ENCODE measurements around the gene HSPA12B. TPM values are rescaled to one million over a fixed set of nuclear protein-coding genes. Genes with fewer than 3 reads are reported as not detected.

The HSPA12B gene
- polyA plus RNA-seq, 2 of the 4 experiments (the other 2 are of a cell fraction): 0.37 to 1.2 TPM

GRCh38 chr20:3697588-3698305 lies 34.7 kb upstream of the HSPA12B start:
- ATAC-seq (peak; percentile 32 to 42; a peak in 3 of 6 replicates), DNase-seq (ENCODE audit: low read depth in 1 of 2, low spot score in 1 of 2) (no peak), FAIRE-seq (no peak)
- POLR2A ChIA-PET: no interaction called here
- Histone ChIP-seq H3K27ac (no peak overlapping the region), H3K4me1 (no peaks in the 10 kb centered on the region), H3K4me3 (no peak overlapping the region), H3K4me2 (no peak overlapping the region), H3K9me3 (0 out of 3 replicates have a peak, but pooled peaks cover 2% of the 10 kb centered on the region)
- CTCF ChIA-PET: interaction anchor here (0.7 to 61.5 kb wide), 6 partner anchors 10 to 135 kb away, joined by 4 to 2233 read pairs (median 8); partner anchors contain the start of genes ADAM33, ADISSP, HSPA12B and SIGLEC1
- 49% methylated on average over 18 of the region's 18 CpGs for WGBS (ENCODE audit: missing lambda C conversion rate)
- no peak for TF ChIP-seq ZC3H11A (IDR thresholded peaks at IDR 0.05)
- no peak for TF ChIP-seq JUNB (IDR thresholded peaks at IDR 0.05)
- TF ChIP-seq RFX5 (IDR thresholded peaks at IDR 0.05): no peak
- no peak for TF ChIP-seq HES2 (IDR thresholded peaks at IDR 0.05)
- no peak for TF ChIP-seq HMGXB4 (CRISPR knock-in tag; IDR thresholded peaks at IDR 0.05; ENCODE audit: borderline replicate concordance)
- no peak for TF ChIP-seq NPAS2 (CRISPR knock-in tag; IDR thresholded peaks at IDR 0.05; ENCODE audit: borderline replicate concordance)
- TF ChIP-seq ZNF302 (CRISPR knock-in tag; IDR thresholded peaks at IDR 0.05): no peak
- TF ChIP-seq TP53 (CRISPR knock-in tag; IDR thresholded peaks at IDR 0.05): no peak
- no peak for TF ChIP-seq NFE2L2 (conservative IDR thresholded peaks at IDR 0.05; ENCODE audit: low read length)
- no peak for TF ChIP-seq CBX2 (IDR thresholded peaks at IDR 0.05; ENCODE audit: borderline replicate concordance, low read depth)
- TF ChIP-seq EHMT2 (IDR thresholded peaks at IDR 0.05; ENCODE audit: low read depth): no peak
- TF ChIP-seq PHF8 (IDR thresholded peaks at IDR 0.05; ENCODE audit: borderline replicate concordance, low read depth): no peak
- TF ChIP-seq CHD4 (IDR thresholded peaks at IDR 0.05; ENCODE audit: borderline replicate concordance): no peak
- TF ChIP-seq E2F6 (IDR thresholded peaks at IDR 0.05; ENCODE audit: borderline replicate concordance, low read depth): no peak
- TF ChIP-seq CTCF (IDR thresholded peaks at IDR 0.05): no peak
- no peak for TF ChIP-seq HEYL (CRISPR knock-in tag; IDR thresholded peaks at IDR 0.05)
- no peak for TF ChIP-seq MAZ (IDR thresholded peaks at IDR 0.05; ENCODE audit: borderline replicate concordance, low read depth, low read length)

GRCh38 chr20:3698591-3699001 lies 33.9 kb upstream of the HSPA12B start:
- ChIA-PET POLR2A (no interaction called here), CTCF (interaction anchor here (2.1 to 61.5 kb wide), 3 partner anchors 11 to 39 kb away, joined by 9 to 2233 read pairs (median 187); partner anchors contain the start of genes ADAM33, ADISSP, HSPA12B and SIGLEC1)
- H3K27ac ChIP-seq: no peak overlapping the region
- H3K4me1 ChIP-seq: no peaks in the 10 kb centered on the region
- H3K4me3 ChIP-seq: no peak overlapping the region
- DNase-seq (ENCODE audit: low read depth in 1 of 2, low spot score in 1 of 2): no peak
- FAIRE-seq: no peak
- no peak overlapping the region for H3K4me2 ChIP-seq
- H3K9me3 ChIP-seq: 0 out of 3 replicates have a peak, but pooled peaks cover 2% of the 10 kb centered on the region
- 84% methylated on average over 6 of the region's 6 CpGs for WGBS (ENCODE audit: missing lambda C conversion rate)
- TF ChIP-seq HDAC2 (IDR thresholded peaks at IDR 0.05) (no peak), USF2 (IDR thresholded peaks at IDR 0.05) (no peak), RFX5 (IDR thresholded peaks at IDR 0.05) (no peak), KDM5A (IDR thresholded peaks at IDR 0.05) (no peak), SMC3 (IDR thresholded peaks at IDR 0.05) (no peak), NR3C1 (IDR thresholded peaks at IDR 0.05) (no peak), NFE2L2 (conservative IDR thresholded peaks at IDR 0.05; ENCODE audit: low read length) (no peak), FOXS1 (CRISPR knock-in tag; IDR thresholded peaks at IDR 0.05) (no peak), POLR2A (IDR thresholded peaks at IDR 0.05; ENCODE audit: low read length) (no peak)
- ATAC-seq: peak; percentile 9 to 11; a peak in 2 of 6 replicates
